GM12878 (cell line): ENCODE measurements around the gene TMEM30A. TPM values are rescaled to one million over a fixed set of nuclear protein-coding genes. Genes with fewer than 3 reads are reported as not detected.

ENCODE experiments used
- ATAC-seq: fragments of 200-7000 bp; cut with Tn5 transposase; 3 replicates; pipeline ENCODE4 v1.9.1; 2020; ENCODE audit warnings: mild to moderate bottlenecking, moderate library complexity
- BruUV-seq: library from RNA; stranded (reverse); fragments of 400-500 nt; replicated peaks from 2 replicates; lab custom pipeline; 2021; lab: Mats Ljungman, UMichigan
- CTCF ChIA-PET: fragments of 300-600 bp; sonication (Branson Sonifier 250); formaldehyde crosslinking; extraction: SDS; loops from one replicate; lab custom pipeline; 2021; ENCODE audit warnings: inconsistent platforms; lab: Yijun Ruan, JAX
- POLR2A ChIA-PET: fragments of 350-600 bp; formaldehyde crosslinking; extraction: SDS; loops from one replicate; lab custom pipeline; 2021; ENCODE audit warnings: inconsistent platforms; lab: Charles Lee
- RAD21 ChIA-PET: fragments of 300-600 bp; sonication (Branson Sonifier 250); formaldehyde crosslinking; loops from one replicate; lab custom pipeline; 2023; ENCODE audit warnings: antibody characterized with exemption; ENCODE audit not compliant: unreplicated experiment; lab: Charles Lee
- SMC1A ChIA-PET: fragments of 300-600 bp; sonication (Branson Sonifier 250); formaldehyde crosslinking; loops from one replicate; lab custom pipeline; 2023; ENCODE audit not compliant: unreplicated experiment, uncharacterized antibody; lab: Charles Lee
- DNase-seq: peaks from one replicate; pipeline ENCODE4 v3.0.0-alpha.2; 2011; ENCODE audit warnings: low read depth, low spot score
- FAIRE-seq: peaks from 3 replicates; lab custom pipeline; 2011; peaks lifted over from hg19 to GRCh38; lab: Jason Lieb, UNC
- H2AFZ ChIP-seq: 2 replicates; pipeline ENCODE4 v1.6.0; 2011; ENCODE audit warnings: low read depth, low read length, control low read depth; ENCODE audit not compliant: control insufficient read depth
- H3K27ac ChIP-seq: 2 replicates; pipeline ENCODE4 v1.5.1; 2011; ENCODE audit warnings: control low read depth; ENCODE audit not compliant: control insufficient read depth, insufficient read depth
- H3K27me3 ChIP-seq, 2 experiments: replicated peaks in 1 of 2; 2 replicates each; pipeline versions ENCODE4 v1.6.0 to v1.6.1; 2011; ENCODE audit warnings: low read length in 1 of 2; ENCODE audit not compliant: control insufficient read depth in 2 of 2, insufficient read depth in 2 of 2
- H3K36me3 ChIP-seq, 2 experiments: 2 replicates each; pipeline ENCODE4 v1.5.1; 2011; ENCODE audit warnings: low read length in 1 of 2; ENCODE audit not compliant: control insufficient read depth in 2 of 2, insufficient read depth in 2 of 2
- H3K4me1 ChIP-seq: 2 replicates; pipeline ENCODE4 v1.6.1; 2011; ENCODE audit warnings: mild to moderate bottlenecking, low read length, moderate library complexity, mixed read lengths; ENCODE audit not compliant: control insufficient read depth, insufficient read depth
- H3K4me2 ChIP-seq: 2 replicates; pipeline ENCODE4 v1.6.0; 2011; ENCODE audit warnings: control low read depth; ENCODE audit not compliant: control insufficient read depth, insufficient read depth
- H3K4me3 ChIP-seq: fragments of 200-600 bp; sonication (generic); 2 replicates; pipeline ENCODE4 v1.5.1; 2016
- H3K79me2 ChIP-seq: 2 replicates; pipeline ENCODE4 v1.6.0; 2011; ENCODE audit warnings: low read length; ENCODE audit not compliant: control insufficient read depth, insufficient read depth
- H3K9ac ChIP-seq: 2 replicates; pipeline ENCODE4 v1.8.0; 2011; ENCODE audit warnings: low read length, control low read depth, mixed read lengths; ENCODE audit not compliant: control insufficient read depth, insufficient read depth
- H3K9me3 ChIP-seq: replicated peaks from 3 replicates; pipeline ENCODE4 v1.5.1; 2011; ENCODE audit warnings: mild to moderate bottlenecking, low read length; ENCODE audit not compliant: control insufficient read depth, insufficient read depth
- H4K20me1 ChIP-seq: 2 replicates; pipeline ENCODE4 v1.6.0; 2011; ENCODE audit not compliant: control insufficient read depth, insufficient read depth
- KAT2A ChIP-seq: conservative IDR thresholded peaks from 2 replicates; pipeline ENCODE4 v1.6.1; 2011; ENCODE audit warnings: low read depth, low read length; ENCODE audit not compliant: control insufficient read depth
- MYB ChIP-seq: fragments of 150-350 bp; IDR thresholded peaks from 2 replicates; pipeline ENCODE4 v1.6.1; 2014; ENCODE audit warnings: mild to moderate bottlenecking, low read depth, low read length, borderline replicate concordance
- RAD21 ChIP-seq: IDR thresholded peaks from 2 replicates; pipeline ENCODE4 v1.6.1; 2011; ENCODE audit warnings: mild to moderate bottlenecking, low read depth, low read length, moderate library complexity; ENCODE audit not compliant: insufficient read depth
- SMARCA5 ChIP-seq: fragments of 450-650 bp; IDR thresholded peaks from 2 replicates; pipeline ENCODE4 v1.6.1; 2017; ENCODE audit warnings: mild to moderate bottlenecking
- SMC3 ChIP-seq: IDR thresholded peaks from 2 replicates; pipeline ENCODE4 v1.6.1; 2011; ENCODE audit warnings: low read length, improper control_type of control experiment, borderline replicate concordance
- WGBS: methylation state at CpG from one replicate; pipeline ENCODE4 v1.1.6; 2016; ENCODE audit warnings: low lambda C conversion rate; ENCODE audit not compliant: insufficient replicate concordance, insufficient coverage; ENCODE audit errors: missing lambda C conversion rate; 5-methylcytosine and 5-hydroxymethylcytosine counted together
- in situ Hi-C: fragments of 300-500 bp; cut with MboI; formaldehyde crosslinking; loops from 9 replicates; pipeline ENCODE4 v1.14.3; 2018; ENCODE audit warnings: mixed read lengths
- intact Hi-C: fragments of 100-400 bp; cut with micrococcal nuclease; formaldehyde crosslinking; loops from one replicate; pipeline ENCODE4 v1.14.2; 2022; ENCODE audit not compliant: unreplicated experiment
- polyA plus RNA-seq, 11 experiments: library from polyadenylated mRNA; depleted of rRNA in 4 of 11; unstranded in 6 of 11; stranded (reverse) in 5 of 11; fragments of >200 nt; fragmentation: Nextera tagmentation in 4 of 11; fragmentation: Illumina TruSeq in 1 of 11; extraction: Ambion mirVana in 4 of 11; extraction: Trizol in 1 of 11; gene quantifications; 1 replicate in 1 of 11; 2 replicates in 10 of 11; pipeline versions ENCODE4 v1.2.1 to v1.2.3, GENCODE V29; 2011 to 2016; ENCODE audit warnings: inconsistent platforms in 2 of 11, missing spikeins in 2 of 11, low read depth in 1 of 11
- total RNA-seq, 4 experiments: library from RNA; depleted of rRNA in 3 of 4; stranded (reverse); fragments of >200 nt in 3 of 4; fragmentation: Illumina TruSeq in 1 of 4; extraction: Trizol in 1 of 4; gene quantifications; 2 replicates each; pipeline versions ENCODE4 v1.2.1 to v1.2.3, GENCODE V29; 2013 to 2021
- TF ChIP-seq, protein P1 (sequence below), 3 experiments: IDR thresholded peaks in 2 of 3; conservative IDR thresholded peaks in 1 of 3; 2 replicates each; pipeline ENCODE4 v1.5.1; 2011; ENCODE audit warnings: low read depth in 3 of 3, low read length in 3 of 3, mild to moderate bottlenecking in 3 of 3, control low read depth in 2 of 3, moderate library complexity in 2 of 3, inconsistent platforms in 1 of 3, mixed read lengths in 1 of 3; ENCODE audit not compliant: control insufficient read depth in 2 of 3, insufficient read depth in 1 of 3; ENCODE audit errors: extremely low read depth in 1 of 3

Gene TMEM30A
- total and polyA plus RNA-seq, 10 of the 15 experiments (the other 5 are each of a cell fraction or from before 2014, with no cell fraction given), result 11.9 to 61.6 (median 43.2) TPM

DNA sequence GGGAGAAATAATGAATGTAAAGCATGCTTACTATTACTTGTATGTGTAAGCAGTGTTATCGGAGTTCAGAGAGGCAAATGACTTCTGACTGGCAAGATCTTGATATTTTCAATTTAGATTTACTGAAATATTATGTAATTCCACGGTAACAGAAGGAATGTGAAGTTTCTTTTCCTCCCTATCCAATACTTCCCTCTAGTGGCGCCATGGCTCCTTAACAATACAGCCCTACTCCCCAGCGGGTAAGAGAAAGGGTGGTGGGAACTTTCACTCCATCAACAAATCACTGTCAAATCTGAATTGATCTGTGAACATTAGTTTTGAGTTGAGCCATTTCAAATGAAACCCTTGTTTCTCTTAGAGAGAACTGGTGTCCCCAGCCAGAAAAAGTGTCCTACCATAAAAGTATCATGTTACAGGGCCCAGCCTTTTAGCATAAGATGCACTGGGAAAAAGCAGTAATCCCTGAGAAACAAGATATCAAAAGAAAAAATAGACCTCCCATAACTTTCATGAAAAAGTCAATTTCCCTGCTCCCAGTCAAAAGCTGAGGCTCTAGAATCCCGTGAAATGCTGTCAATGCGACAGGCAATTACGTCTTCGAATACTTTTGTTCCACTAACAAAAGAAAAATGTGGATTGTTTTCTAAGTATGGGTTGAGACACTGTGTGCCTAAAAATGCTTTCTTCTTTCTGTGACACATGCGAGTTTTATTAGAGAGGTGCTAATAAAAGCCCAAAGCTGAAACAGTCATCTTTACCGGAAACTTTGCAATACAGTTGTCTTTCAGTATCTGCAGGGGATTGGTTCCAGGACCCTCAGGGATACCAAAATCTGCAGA is 53.9 kb downstream of the TMEM30A start:
- TF ChIP-seq SMC3 (0 out of 2 replicates have a peak, but pooled peaks have one; percentile 8), RAD21 (peak; percentile 56; the same call in 1 of the 2 replicates), SMARCA5 (no peak), MYB (no peak), KAT2A (no peak)
- TF ChIP-seq, protein P1, sequence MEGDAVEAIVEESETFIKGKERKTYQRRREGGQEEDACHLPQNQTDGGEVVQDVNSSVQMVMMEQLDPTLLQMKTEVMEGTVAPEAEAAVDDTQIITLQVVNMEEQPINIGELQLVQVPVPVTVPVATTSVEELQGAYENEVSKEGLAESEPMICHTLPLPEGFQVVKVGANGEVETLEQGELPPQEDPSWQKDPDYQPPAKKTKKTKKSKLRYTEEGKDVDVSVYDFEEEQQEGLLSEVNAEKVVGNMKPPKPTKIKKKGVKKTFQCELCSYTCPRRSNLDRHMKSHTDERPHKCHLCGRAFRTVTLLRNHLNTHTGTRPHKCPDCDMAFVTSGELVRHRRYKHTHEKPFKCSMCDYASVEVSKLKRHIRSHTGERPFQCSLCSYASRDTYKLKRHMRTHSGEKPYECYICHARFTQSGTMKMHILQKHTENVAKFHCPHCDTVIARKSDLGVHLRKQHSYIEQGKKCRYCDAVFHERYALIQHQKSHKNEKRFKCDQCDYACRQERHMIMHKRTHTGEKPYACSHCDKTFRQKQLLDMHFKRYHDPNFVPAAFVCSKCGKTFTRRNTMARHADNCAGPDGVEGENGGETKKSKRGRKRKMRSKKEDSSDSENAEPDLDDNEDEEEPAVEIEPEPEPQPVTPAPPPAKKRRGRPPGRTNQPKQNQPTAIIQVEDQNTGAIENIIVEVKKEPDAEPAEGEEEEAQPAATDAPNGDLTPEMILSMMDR (IDR thresholded peaks at IDR 0.05 in 2 of 3, conservative IDR thresholded peaks at IDR 0.05 in 1 of 3; ENCODE audit: control insufficient read depth in 2 of 3, extremely low read depth in 1 of 3, insufficient read depth in 1 of 3, low read depth in 3 of 3, low read length in 3 of 3), result peak; percentile 41 to 47 (median 45); a peak in 5 of 6 replicates
- FAIRE-seq (no peak), DNase-seq (no peak), ATAC-seq (peak; percentile 46; the same call in 2 of the 3 replicates)
- no TSS peak for BruUV-seq
- intact Hi-C loops, result no loop called here
- no peaks in the 10 kb centered on the region for H3K27me3 ChIP-seq
- no peak overlapping the region for H2AFZ ChIP-seq
- ChIA-PET CTCF (interaction anchor here (1.0 to 1.2 kb wide), 3 partner anchors 10 to 22 kb away, joined by 4 to 7 read pairs (median 4); no protein-coding TSS in a partner anchor), POLR2A (interaction anchor here (1.3 kb wide), 1 partner anchor 10 kb away, joined by 4 read pairs; no protein-coding TSS in a partner anchor), SMC1A (interaction anchor here (0.7 to 1.2 kb wide), 4 partner anchors 10 to 1482 kb away, joined by 3 to 4 read pairs (median 3); no protein-coding TSS in a partner anchor), RAD21 (no interaction called here)
- no peaks in the 10 kb centered on the region for H3K9me3 ChIP-seq
- H3K27ac ChIP-seq, result no peak overlapping the region
- H3K79me2 ChIP-seq, result no peaks in the 10 kb centered on the region
- H3K4me1 ChIP-seq, result no peaks in the 10 kb centered on the region
- no peak overlapping the region for H3K4me3 ChIP-seq
- WGBS, result 62% methylated on average over 10 of the region's 10 CpGs
- no peak overlapping the region for H3K4me2 ChIP-seq
- in situ Hi-C loops, result loop anchor here (25.0 kb wide), 1 partner anchor 1793 kb away; no protein-coding TSS in a partner anchor
- H3K9ac ChIP-seq, result no peak overlapping the region
- H4K20me1 ChIP-seq, result no peaks in the 10 kb centered on the region
- no peaks in the 10 kb centered on the region for H3K36me3 ChIP-seq
